HG03103 (cell line): ENCODE data around the gene CDH23.

Experiments
- ATAC-seq: cut with Tn5 transposase; IDR thresholded peaks from one replicate; pipeline ENCODE4 v1.9.1; 2021; ENCODE audit warnings: low read depth; ENCODE audit not compliant: unreplicated experiment

CDH23 gene

DNA sequence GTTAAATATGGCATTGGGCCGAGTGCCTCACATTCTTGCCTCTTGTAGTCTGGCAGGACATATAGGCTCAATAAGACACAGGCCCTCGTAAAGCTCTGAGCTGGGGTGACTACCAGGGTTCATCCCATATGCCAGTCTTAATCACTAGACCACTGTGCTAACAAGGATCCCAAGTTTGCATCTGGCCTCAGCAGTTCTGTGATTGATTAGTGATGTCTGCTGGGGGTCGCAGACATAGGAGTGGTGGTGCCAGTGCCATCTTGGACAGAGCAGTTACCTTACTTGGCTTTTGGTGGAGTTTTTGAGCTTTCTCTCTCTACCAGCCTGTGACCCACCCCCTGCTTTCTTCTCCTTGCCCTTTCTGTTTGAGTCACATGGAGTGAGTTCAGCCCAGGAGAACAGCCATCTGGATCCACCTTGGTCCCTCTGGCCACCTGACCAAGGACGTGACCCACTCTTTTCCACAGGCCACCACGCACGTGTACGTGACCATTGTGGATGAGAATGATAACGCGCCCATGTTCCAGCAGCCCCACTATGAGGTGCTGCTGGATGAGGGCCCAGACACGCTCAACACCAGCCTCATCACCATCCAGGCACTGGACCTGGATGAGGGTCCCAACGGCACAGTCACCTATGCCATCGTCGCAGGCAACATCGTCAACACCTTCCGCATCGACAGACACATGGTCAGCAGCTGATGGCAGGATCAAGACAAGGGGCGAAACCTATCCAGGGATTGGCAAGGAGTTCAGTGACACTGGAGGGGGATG lies 380.7 kb downstream of the CDH23 start:
- ATAC-seq = no peak

DNA sequence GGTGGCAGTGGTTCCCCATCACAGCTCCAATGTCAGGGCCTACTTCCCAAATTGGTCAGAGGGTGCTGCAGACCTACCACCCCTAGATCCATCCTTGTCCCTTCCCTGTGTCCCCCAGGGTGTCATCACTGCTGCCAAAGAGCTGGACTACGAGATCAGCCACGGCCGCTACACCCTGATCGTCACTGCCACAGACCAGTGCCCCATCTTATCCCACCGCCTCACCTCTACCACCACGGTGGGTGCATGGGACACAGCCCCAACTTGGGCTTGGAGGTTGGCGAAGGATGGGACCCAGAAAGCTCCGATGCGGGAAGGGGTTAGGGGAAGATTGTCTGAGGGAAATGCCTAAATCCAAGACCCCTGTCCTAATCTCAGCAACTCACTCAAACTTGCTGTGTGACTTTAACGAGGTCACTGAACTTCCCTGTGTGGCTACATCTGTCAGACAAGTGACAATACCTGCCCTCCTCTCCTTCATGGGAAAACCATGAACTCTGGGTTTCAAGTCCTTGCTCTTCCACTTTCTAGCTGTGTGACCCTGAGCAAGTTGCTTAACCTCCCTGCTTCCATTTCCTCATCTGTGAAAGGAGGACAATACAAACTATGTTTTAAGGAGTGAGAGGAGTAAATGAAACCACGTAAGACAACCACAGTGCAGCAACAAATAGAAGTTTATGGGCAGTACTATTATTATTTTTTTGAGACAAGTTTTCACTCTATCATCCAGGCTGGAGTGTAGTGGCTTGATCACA lies 381.5 kb downstream of the CDH23 start:
- ATAC-seq = no peak

DNA sequence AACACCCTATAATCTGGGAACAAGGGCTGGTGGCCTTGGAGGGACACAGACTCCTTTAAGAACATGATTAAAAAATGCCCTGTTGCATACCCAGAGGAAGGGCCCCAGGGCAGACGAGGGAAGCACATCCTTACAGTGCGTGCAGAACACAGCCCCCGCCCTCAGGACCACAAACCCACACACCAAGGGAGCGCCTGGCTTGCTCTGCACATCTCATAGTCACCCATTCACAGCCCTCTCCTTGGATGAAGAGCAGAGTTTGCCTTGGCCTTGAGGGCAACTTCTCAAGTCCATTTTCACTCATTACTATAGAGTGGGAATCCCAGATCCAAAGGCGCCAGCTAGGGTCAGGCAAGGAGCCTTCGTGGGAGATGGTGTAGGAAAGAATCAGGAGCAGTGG lies 382.9 kb downstream of the CDH23 start:
- no peak for ATAC-seq

DNA sequence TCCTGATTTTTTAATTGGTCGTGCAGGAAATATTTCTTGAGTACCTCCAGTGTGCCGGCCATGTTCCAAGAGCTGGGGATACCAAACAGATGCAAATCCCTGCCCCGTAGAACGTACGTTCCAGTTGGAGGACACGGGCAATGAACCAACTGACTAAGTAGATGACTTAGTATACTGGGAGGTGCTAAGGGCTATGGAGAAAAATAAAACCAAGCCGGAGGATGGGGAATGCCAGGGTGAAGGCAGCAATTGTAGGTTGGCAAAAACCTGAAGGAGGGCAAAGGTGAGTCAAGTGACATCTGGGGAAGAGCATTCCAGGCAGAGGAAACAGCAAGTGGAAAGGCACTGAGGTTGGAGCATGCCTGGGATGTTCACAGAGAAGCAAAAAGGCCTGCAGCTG lies 383.4 kb downstream of the CDH23 start:
- ATAC-seq = no peak

DNA sequence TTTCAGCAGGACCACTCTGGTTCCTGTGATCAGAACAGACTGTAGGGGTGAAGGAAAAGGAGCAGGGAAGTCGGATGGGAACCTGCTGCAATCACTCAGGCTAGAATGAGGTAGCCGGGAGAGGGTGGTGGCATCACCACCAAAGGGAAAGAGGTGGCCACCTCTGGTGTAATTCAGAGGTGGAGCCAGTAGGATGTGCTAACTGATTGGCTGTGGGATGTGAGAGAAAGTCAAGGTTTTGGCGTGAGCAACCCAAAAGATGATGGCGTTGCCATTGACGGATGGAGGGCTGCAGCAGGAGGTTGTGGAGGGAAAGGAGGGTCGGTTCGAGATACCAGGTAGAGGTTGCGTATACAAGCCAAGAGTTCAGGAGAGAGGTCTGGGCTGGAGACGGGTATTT lies 384.0 kb downstream of the CDH23 start:
- no peak for ATAC-seq

DNA sequence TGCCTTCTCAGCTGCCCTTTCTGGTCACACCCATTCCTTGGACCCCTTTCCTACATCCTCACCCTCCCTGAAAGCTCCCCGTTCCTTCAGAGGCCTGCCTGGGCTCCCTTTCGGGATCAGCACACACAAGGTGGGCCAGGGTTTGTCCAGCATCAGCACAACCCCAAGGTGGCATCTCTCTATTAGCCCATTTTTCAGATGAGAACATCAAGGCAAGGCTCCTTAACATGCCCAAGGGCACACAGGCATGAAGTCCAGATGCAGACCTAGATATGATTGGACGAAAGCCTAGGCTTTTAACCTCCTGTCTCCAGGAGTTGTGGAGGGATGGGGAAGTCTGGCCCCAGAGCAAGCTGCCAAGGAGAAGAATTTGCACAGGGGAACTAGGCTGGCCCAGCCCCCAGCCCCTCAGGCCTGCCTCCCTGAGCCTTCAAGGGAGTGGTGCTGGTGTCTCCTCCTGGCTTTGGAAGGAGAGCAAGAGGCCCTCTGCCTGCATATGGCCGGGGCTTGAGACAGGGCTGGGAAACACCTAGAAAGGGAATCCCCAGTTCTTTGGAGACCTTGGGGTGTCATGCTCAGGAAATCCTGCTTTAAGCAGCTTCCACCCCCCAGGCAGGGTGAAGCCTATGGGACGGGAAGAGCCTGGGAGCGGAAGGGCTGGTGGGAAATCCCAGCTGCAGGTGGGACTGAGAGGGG lies 385.6 kb downstream of the CDH23 start:
- no peak for ATAC-seq

DNA sequence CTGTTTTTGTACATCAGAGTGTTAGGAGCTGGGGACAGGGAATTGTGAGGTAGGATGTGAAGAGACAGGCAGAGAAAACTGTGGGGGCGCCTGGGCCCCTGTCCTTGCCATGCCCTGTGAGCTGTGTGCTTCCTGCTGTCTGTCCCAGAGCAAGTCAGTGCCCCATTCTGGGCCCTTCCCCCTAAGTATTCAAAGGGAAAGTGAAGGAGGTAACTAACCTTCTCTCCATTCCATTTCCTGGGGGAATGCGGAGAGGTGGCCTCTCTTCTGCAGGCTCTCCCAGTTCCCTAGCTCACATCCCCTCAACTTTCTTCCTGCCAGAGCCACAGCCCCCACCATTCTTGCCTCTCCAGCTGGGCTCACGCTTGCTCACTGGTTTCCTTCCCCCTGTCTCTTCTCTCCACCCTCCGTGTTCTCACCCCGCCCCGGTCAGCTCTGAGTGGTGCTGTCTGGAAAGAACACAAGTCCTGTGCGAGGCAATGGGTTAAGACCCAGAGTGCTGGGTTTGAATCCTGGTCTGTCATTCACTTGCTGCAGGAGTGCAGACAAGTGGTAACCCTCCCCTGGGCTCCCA lies 386.3 kb downstream of the CDH23 start:
- ATAC-seq = no peak

DNA sequence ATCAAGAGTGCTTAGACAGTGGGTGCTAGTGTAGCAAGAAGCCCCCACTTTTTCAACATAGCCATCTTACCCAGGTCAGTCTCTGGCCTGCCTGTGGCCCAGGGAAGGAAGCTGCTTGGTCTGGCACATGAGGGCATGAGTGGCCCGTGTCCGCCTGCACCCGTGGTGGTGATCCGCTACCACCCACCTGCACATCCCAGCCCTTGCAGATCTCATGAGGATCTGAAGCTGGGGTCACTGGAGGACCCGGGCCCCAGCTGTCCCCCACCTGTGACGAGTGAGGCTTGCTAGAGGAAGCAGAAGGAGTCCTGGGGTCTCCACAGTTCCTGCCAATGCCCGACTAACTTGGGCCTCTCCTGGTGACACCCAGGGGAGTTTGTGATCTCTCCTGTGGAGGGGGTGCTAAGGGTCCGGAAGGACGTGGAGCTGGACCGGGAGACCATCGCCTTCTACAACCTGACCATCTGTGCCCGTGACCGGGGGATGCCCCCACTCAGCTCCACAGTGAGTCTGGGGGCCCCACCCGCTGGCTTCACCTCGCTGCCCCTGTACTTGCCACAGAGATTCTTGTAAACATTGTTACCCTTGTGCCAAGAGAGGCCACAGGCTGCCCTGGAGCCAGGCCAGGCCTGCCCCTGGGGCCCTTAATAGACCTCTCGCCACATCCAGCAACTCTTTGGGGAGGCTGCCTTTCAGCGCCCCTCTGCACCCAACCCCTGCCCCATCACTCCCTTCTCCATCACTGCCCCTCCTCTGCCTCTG lies 387.4 kb downstream of the CDH23 start:
- ATAC-seq = no peak

GRCh38 chr10:71784679-71785272 lies 388.1 kb downstream of the CDH23 start:
- ATAC-seq = no peak

DNA sequence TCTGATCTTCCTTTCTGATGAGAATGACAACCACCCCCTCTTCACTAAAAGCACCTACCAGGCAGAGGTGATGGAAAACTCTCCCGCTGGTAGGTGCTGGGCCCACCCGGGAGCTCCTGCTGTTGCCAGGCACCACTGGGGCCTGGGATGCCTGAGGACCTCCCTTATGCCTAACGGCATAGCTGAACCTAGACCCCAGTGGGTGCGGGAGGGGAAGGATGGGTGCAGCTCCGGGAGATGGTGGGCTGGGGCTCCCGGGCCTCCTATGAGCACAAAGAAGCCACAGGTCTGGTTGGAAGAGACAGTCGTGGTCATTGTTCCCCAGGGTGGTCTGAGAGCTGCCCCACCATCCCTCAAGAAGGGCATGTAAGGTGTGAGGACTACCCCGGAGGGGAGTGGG lies 392.2 kb downstream of the CDH23 start:
- no peak for ATAC-seq

DNA sequence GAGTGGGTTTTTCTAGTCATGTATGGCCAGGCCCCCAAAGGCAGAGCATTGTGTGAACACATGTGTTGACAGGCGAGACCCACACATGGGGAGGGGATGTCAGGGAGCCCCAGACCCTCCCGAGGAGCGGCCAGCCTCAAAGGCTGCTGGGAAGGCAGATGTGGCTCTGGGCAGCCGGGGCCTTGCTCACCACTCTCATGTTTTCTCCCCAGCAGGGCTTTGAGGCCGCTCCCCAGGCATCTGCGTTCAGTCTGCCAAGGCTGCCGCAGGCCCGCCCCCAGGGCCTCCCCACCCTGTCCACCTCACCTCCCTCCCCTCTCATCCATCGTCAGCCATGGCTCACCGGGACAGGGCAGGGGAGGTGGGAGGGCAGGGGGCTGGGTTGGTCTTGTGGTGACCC lies 393.2 kb downstream of the CDH23 start:
- no peak for ATAC-seq

- ATAC-seq = no peak
These were observed 394.2 kb downstream of the CDH23 start for GRCh38 chr10:71790749-71791440.

DNA sequence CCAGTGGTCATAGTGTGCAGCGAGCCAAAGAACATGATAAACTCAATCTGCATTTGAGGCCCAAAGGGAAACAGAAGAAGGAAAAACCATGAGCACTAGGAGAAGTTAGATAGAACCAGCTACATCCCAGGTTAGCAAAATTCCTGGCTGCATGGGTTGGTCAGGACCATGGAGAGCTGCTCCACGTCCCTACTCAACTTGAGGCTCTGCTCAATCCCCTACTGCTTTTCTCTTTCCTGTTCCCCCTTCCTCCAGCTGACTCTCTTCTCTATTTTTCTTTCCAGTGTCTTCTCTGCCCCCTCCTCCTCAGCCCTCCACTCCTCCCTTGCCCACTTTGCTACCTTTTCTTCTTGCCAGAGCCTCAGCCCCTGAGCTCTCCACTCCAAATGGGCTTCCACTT lies 398.5 kb downstream of the CDH23 start:
- ATAC-seq = no peak

DNA sequence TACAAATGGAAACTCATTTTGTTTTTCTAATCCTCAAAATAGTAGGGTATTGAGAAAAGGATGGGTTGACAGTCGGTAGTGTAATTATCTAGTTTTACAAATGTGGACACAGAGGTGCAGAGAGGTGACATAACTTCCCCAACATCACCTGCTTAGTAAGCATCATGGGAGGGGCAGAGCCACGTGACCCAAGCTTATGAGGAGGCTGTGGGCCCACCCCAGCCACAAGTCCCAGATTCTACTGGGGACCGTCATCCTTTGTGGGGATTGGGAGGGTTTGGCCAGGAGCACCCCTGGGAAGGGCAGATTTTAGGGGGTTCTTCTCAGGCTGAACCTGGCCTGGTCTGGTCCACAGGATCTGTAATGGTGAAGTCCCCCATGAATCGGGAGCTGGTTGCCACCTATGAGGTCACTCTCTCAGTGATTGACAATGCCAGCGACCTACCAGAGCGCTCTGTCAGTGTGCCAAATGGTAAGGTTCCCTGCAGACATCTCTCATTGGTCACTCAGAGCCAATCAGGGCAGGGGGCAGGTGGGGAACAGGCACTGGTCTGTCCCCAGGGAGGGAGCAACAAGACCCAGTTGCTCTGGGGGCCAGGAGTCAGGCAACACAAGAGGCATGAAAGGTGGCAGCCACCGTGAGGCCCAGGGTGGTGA lies 400.2 kb downstream of the CDH23 start:
- no peak for ATAC-seq

GRCh38 chr10:71797533-71798307 lies 401.0 kb downstream of the CDH23 start:
- no peak for ATAC-seq

DNA sequence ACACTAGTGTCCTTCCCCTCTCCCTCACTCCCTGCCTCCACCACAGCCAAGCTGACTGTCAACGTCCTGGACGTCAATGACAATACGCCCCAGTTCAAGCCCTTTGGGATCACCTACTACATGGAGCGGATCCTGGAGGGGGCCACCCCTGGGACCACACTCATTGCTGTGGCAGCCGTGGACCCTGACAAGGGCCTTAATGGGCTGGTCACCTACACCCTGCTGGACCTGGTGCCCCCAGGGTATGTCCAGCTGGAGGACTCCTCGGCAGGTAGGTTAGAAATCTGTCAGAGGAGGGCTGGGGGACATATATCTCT lies 401.5 kb downstream of the CDH23 start:
- no peak for ATAC-seq

GRCh38 chr10:71799112-71799511 lies 402.4 kb downstream of the CDH23 start:
- ATAC-seq = no peak
